Keratinocyte (primary cell): ENCODE data around the gene KCNT2. TPM values are rescaled to one million over a fixed set of nuclear protein-coding genes. Genes with fewer than 3 reads are reported as not detected.

Experiments used
- DNase-seq: peaks from one replicate; pipeline ENCODE4 v3.0.0-alpha.2; 2011; ENCODE audit warnings: low read depth, missing footprints, low spot score
- FAIRE-seq: peaks from 2 replicates; lab custom pipeline; 2011; peaks lifted over from hg19 to GRCh38; lab: Jason Lieb, UNC
- H2AFZ ChIP-seq: 2 replicates; pipeline ENCODE4 v1.6.0; 2012; ENCODE audit warnings: low read length, control low read depth, inconsistent platforms; ENCODE audit not compliant: control insufficient read depth
- H3K27ac ChIP-seq: 2 replicates; pipeline ENCODE4 v1.5.1; 2011; ENCODE audit warnings: low read length; ENCODE audit not compliant: control insufficient read depth, insufficient read depth
- H3K27me3 ChIP-seq: 3 replicates; pipeline ENCODE4 v1.6.0; 2011; ENCODE audit warnings: low read length; ENCODE audit not compliant: control insufficient read depth, insufficient read depth; ENCODE audit errors: extremely low read depth
- H3K36me3 ChIP-seq, 2 experiments: 2 replicates in 1 of 2; 3 replicates in 1 of 2; pipeline ENCODE4 v1.5.1; 2011; ENCODE audit warnings: low read length in 2 of 2, mild to moderate bottlenecking in 1 of 2; ENCODE audit not compliant: control insufficient read depth in 2 of 2, insufficient read depth in 2 of 2; ENCODE audit errors: extremely low read depth in 1 of 2
- H3K4me1 ChIP-seq: 3 replicates; pipeline ENCODE4 v1.5.1; 2011; ENCODE audit warnings: low read length; ENCODE audit not compliant: control insufficient read depth, insufficient read depth; ENCODE audit errors: extremely low read depth
- H3K4me2 ChIP-seq: 3 replicates; pipeline ENCODE4 v1.6.0; 2011; ENCODE audit warnings: low read depth, low read length; ENCODE audit not compliant: control insufficient read depth, insufficient read depth; ENCODE audit errors: extremely low read depth
- H3K4me3 ChIP-seq, 3 experiments: fragments of 200-600 bp in 1 of 3; sonication (generic) in 1 of 3; 2 replicates in 2 of 3; 3 replicates in 1 of 3; pipeline ENCODE4 v1.5.1; 2011 to 2016; ENCODE audit warnings: low read length in 3 of 3, mild to moderate bottlenecking in 3 of 3, control low read depth in 2 of 3, inconsistent platforms in 1 of 3, low read depth in 1 of 3, mixed read lengths in 1 of 3, mixed run types in 1 of 3, moderate library complexity in 1 of 3; ENCODE audit not compliant: control insufficient read depth in 2 of 3, insufficient read depth in 2 of 3; ENCODE audit errors: extremely low read depth in 1 of 3
- H3K79me2 ChIP-seq: 2 replicates; pipeline ENCODE4 v1.6.0; 2012; ENCODE audit warnings: low read length; ENCODE audit not compliant: control insufficient read depth, insufficient read depth
- H3K9ac ChIP-seq: 3 replicates; pipeline ENCODE4 v1.6.0; 2011; ENCODE audit warnings: low read length; ENCODE audit not compliant: control insufficient read depth, insufficient read depth; ENCODE audit errors: extremely low read depth
- H3K9me1 ChIP-seq: 3 replicates; pipeline ENCODE4 v1.6.0; 2011; ENCODE audit warnings: low read length; ENCODE audit not compliant: control insufficient read depth, insufficient read depth; ENCODE audit errors: extremely low read depth
- H3K9me3 ChIP-seq: 2 replicates; pipeline ENCODE4 v1.5.1; 2012; ENCODE audit warnings: low read depth, low read length; ENCODE audit not compliant: control insufficient read depth
- H4K20me1 ChIP-seq: 3 replicates; pipeline ENCODE4 v1.6.0; 2011; ENCODE audit warnings: low read length; ENCODE audit not compliant: control insufficient read depth, insufficient read depth; ENCODE audit errors: extremely low read depth
- CTCF ChIP-seq, 3 experiments: IDR thresholded peaks in 1 of 3; conservative IDR thresholded peaks in 1 of 3; optimal IDR thresholded peaks in 1 of 3; 2 replicates in 2 of 3; 3 replicates in 1 of 3; pipeline versions ENCODE3 to v1.5.1; 2011; ENCODE audit warnings: low read length in 3 of 3, mild to moderate bottlenecking in 3 of 3, moderate library complexity in 2 of 3, control low read depth in 1 of 3, inconsistent platforms in 1 of 3; ENCODE audit not compliant: insufficient read depth in 2 of 3; ENCODE audit errors: extremely low read depth in 1 of 3
- EZH2 ChIP-seq: IDR thresholded peaks from one replicate; pipeline ENCODE4 v1.6.1; 2012; ENCODE audit warnings: inconsistent platforms, mild to moderate bottlenecking, low read length, moderate library complexity
- dilution Hi-C: fragments of 300-500 bp; cut with MboI; formaldehyde crosslinking; loops from one replicate; pipeline ENCODE4 v1.7.0; 2020; ENCODE audit warnings: low sequenced_read_pairs; ENCODE audit not compliant: extremely low pct_ligation_motif_present
- polyA plus RNA-seq, 5 experiments: library from polyadenylated mRNA; depleted of rRNA in 3 of 5; stranded (reverse) in 3 of 5; stranded (forward) in 1 of 5; unstranded in 1 of 5; fragments of >200 nt; gene quantifications; 1 replicate in 1 of 5; 2 replicates in 3 of 5; 3 replicates in 1 of 5; pipeline versions ENCODE4 v1.2.1 to v1.2.3, GENCODE V29; 2011 to 2012; ENCODE audit warnings: missing spikeins in 2 of 5, low read depth in 1 of 5, low replicate concordance in 1 of 5

KCNT2 gene
- polyA plus RNA-seq, 1 donor (not counting 4 experiments of a cell fraction or from before 2014, with no cell fraction given): not detected

- Histone ChIP-seq H3K9me3 (no peaks in the 10 kb centered on the region), H3K4me3 (no peak overlapping the region), H3K79me2 (no peaks in the 10 kb centered on the region), H3K36me3 (no peaks in the 10 kb centered on the region), H3K4me1 (no peaks in the 10 kb centered on the region), H3K4me2 (no peak overlapping the region), H3K27ac (no peak overlapping the region), H3K9me1 (no peaks in the 10 kb centered on the region), H4K20me1 (no peaks in the 10 kb centered on the region), H2AFZ (no peak overlapping the region), H3K27me3 (no peaks in the 10 kb centered on the region), H3K9ac (no peak overlapping the region)
- dilution Hi-C loops: no loop called here
- TF ChIP-seq EZH2 (no peak), CTCF (optimal IDR thresholded peaks at IDR 0.05 in 1 of 3, IDR thresholded peaks at IDR 0.05 in 1 of 3, conservative IDR thresholded peaks at IDR 0.05 in 1 of 3; ENCODE audit: extremely low read depth in 1 of 3, insufficient read depth in 2 of 3, low read length in 3 of 3) (no peak)
- no peak for DNase-seq
- FAIRE-seq: no peak
These were observed 200.7 kb downstream of the KCNT2 start for GRCh38 chr1:196407358-196408051.

GRCh38 chr1:196405839-196406238 lies 202.4 kb downstream of the KCNT2 start:
- no peaks in the 10 kb centered on the region for H3K9me1 ChIP-seq
- H3K9ac ChIP-seq: no peak overlapping the region
- no peaks in the 10 kb centered on the region for H3K27me3 ChIP-seq
- no peak overlapping the region for H3K4me3 ChIP-seq
- H3K4me2 ChIP-seq: no peak overlapping the region
- H3K27ac ChIP-seq: no peak overlapping the region
- no peaks in the 10 kb centered on the region for H4K20me1 ChIP-seq
- DNase-seq (no peak), FAIRE-seq (no peak)
- no peaks in the 10 kb centered on the region for H3K9me3 ChIP-seq
- no peaks in the 10 kb centered on the region for H3K79me2 ChIP-seq
- H3K4me1 ChIP-seq: peaks cover 3% of the 10 kb centered on the region
- no peak overlapping the region for H2AFZ ChIP-seq
- dilution Hi-C loops: no loop called here
- TF ChIP-seq CTCF (optimal IDR thresholded peaks at IDR 0.05 in 1 of 3, IDR thresholded peaks at IDR 0.05 in 1 of 3, conservative IDR thresholded peaks at IDR 0.05 in 1 of 3; ENCODE audit: extremely low read depth in 1 of 3, insufficient read depth in 2 of 3, low read length in 3 of 3): no peak
- TF ChIP-seq EZH2: no peak
- H3K36me3 ChIP-seq: no peaks in the 10 kb centered on the region
